ENCODE data around the gene NNT.

GRCh38 chr5:43619380-43619779 lies 16.4 kb downstream of the NNT start:
- no peak for TF ChIP-seq STAT5B (CRISPR knock-in tag; IDR thresholded peaks at IDR 0.05)
- TF ChIP-seq, protein P1, sequence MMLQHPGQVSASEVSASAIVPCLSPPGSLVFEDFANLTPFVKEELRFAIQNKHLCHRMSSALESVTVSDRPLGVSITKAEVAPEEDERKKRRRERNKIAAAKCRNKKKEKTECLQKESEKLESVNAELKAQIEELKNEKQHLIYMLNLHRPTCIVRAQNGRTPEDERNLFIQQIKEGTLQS (IDR thresholded peaks at IDR 0.05) = no peak
- TF ChIP-seq, protein P1 (CRISPR knock-in tag; conservative IDR thresholded peaks at IDR 0.05) = no peak

Data from K562 (cell line).